Endodermal cell (in vitro differentiated cells): ENCODE measurements around the gene CTIF. TPM values are rescaled to one million over a fixed set of nuclear protein-coding genes. Genes with fewer than 3 reads are reported as not detected.

Source experiments
- DNase-seq: peaks from one replicate; pipeline ENCODE4 v3.0.0-alpha.2; 2017
- H3K27ac ChIP-seq: 2 replicates; pipeline ENCODE4 v1.5.1; 2013; ENCODE audit warnings: mild to moderate bottlenecking, low read depth, low read length, moderate library complexity
- H3K27me3 ChIP-seq: 2 replicates; pipeline ENCODE4 v1.6.1; 2013; ENCODE audit warnings: mild to moderate bottlenecking, low read length, moderate library complexity; ENCODE audit not compliant: insufficient read depth, control insufficient read depth, poor library complexity, severe bottlenecking
- H3K36me3 ChIP-seq: 2 replicates; pipeline ENCODE4 v1.7.0; 2013; ENCODE audit warnings: mild to moderate bottlenecking, low read length, moderate library complexity; ENCODE audit not compliant: control insufficient read depth, insufficient read depth
- H3K4me1 ChIP-seq: one replicate; pipeline ENCODE4 v1.7.0; 2013; ENCODE audit warnings: low read length; ENCODE audit not compliant: control insufficient read depth, insufficient read depth
- H3K4me3 ChIP-seq: 2 replicates; pipeline ENCODE4 v1.5.1; 2013; ENCODE audit warnings: mild to moderate bottlenecking, low read length, moderate library complexity
- H3K9ac ChIP-seq: 2 replicates; pipeline ENCODE4 v1.6.1; 2013; ENCODE audit warnings: mild to moderate bottlenecking, low read length, moderate library complexity; ENCODE audit not compliant: poor library complexity, severe bottlenecking; ENCODE audit errors: extremely low read depth
- H3K9me3 ChIP-seq: 2 replicates; pipeline ENCODE4 v1.6.1; 2013; ENCODE audit warnings: mild to moderate bottlenecking, low read length, moderate library complexity; ENCODE audit not compliant: control insufficient read depth
- H3K27ac Mint-ChIP-seq: 2 replicates; pipeline ENCODE4 v1.8.0; 2020; ENCODE audit warnings: mixed read lengths
- H3K27me3 Mint-ChIP-seq: 2 replicates; pipeline ENCODE4 v1.8.0; 2021; ENCODE audit warnings: mild to moderate bottlenecking, mixed read lengths; ENCODE audit not compliant: insufficient read depth
- H3K36me3 Mint-ChIP-seq: 2 replicates; pipeline ENCODE4 v1.8.0; 2020; ENCODE audit warnings: low read depth, mixed read lengths
- H3K4me1 Mint-ChIP-seq: 2 replicates; pipeline ENCODE4 v1.8.0; 2020; ENCODE audit warnings: mixed read lengths
- H3K4me3 Mint-ChIP-seq: 2 replicates; pipeline ENCODE4 v1.8.0; 2020; ENCODE audit warnings: mild to moderate bottlenecking, moderate library complexity, mixed read lengths
- H3K9me3 Mint-ChIP-seq: 2 replicates; pipeline ENCODE4 v1.8.0; 2020; ENCODE audit warnings: mild to moderate bottlenecking, mixed read lengths
- WGBS, 2 experiments: methylation state at CpG; one replicate each; pipeline versions ENCODE4 v1.1.5 to v1.1.7; 2013; ENCODE audit warnings: missing lambda C conversion rate in 2 of 2, mixed read lengths in 1 of 2; ENCODE audit not compliant: insufficient coverage in 1 of 2, insufficient read length in 1 of 2; 5-methylcytosine and 5-hydroxymethylcytosine counted together
- total RNA-seq, 2 donors: library from RNA; stranded (reverse); fragmentation: NEBNext Ultra II Directional in 1 of 2; extraction: Animal tissue kit (Norgen Biotek cat#: 25700) in 1 of 2; gene quantifications; 2 replicates in 1 of 2; 3 replicates in 1 of 2; pipeline ENCODE4 v1.2.1, GENCODE V29; 2021
- TF ChIP-seq, protein P1 (sequence below): fragments of 200-600 bp; sonication (generic); conservative IDR thresholded peaks from 2 replicates; pipeline ENCODE4 v1.5.0; 2021; ENCODE audit warnings: antibody characterized with exemption, mild to moderate bottlenecking

CTIF gene
- total RNA-seq, 2 donors from 2014 or later, result 33.8 to 41.6 TPM

DNA sequence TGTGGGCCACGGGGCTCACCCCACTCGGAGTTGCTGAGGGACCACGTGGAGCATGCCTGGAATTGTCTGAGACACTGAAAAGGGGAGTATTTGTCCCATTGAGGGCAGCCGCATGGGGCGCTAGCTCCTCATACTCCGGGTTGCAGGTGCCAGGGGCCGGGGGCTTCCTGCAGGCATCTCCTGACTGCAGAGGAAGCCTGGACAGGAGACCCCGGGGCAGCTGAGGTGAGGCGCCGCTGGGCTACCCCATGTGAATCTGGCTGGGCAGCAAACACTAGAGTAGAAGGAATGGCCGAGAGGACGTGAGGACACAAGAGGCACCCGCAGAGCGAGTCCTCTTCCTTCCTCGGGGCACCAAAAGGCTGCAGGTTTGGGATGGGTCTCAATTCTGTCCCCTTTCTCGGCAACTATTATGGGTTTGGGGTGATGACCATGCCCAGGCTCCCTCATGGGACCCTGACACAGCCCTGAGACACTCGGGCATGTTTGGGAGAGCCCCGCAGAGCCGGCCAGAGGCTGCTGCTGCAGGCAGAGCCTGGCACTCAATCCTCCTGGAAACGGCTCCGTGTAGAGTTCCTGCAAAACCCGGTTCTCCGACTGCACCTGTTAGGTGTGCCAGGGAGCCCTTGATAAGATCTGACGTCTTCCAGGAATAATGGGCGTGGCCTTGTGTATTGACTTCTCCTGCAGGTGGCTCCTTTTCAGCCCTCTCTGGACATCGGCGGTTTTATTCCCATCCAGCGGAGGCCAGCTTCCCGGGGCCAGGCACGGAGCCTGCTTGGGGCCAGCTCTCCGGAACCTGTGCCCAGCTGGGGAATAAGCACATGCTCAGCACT lies 77.0 kb downstream of the CTIF start:
- H3K27ac ChIP-seq, result no peak overlapping the region
- TF ChIP-seq, protein P1, sequence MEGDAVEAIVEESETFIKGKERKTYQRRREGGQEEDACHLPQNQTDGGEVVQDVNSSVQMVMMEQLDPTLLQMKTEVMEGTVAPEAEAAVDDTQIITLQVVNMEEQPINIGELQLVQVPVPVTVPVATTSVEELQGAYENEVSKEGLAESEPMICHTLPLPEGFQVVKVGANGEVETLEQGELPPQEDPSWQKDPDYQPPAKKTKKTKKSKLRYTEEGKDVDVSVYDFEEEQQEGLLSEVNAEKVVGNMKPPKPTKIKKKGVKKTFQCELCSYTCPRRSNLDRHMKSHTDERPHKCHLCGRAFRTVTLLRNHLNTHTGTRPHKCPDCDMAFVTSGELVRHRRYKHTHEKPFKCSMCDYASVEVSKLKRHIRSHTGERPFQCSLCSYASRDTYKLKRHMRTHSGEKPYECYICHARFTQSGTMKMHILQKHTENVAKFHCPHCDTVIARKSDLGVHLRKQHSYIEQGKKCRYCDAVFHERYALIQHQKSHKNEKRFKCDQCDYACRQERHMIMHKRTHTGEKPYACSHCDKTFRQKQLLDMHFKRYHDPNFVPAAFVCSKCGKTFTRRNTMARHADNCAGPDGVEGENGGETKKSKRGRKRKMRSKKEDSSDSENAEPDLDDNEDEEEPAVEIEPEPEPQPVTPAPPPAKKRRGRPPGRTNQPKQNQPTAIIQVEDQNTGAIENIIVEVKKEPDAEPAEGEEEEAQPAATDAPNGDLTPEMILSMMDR, result no peak
- peaks cover 9% of the 10 kb centered on the region for H3K36me3 ChIP-seq
- 90 to 92% methylated on average over 17 to 31 of the region's 31 CpGs for WGBS, 2 experiments
- H3K27me3 Mint-ChIP-seq, result no peaks in the 10 kb centered on the region
- no peaks in the 10 kb centered on the region for H3K9me3 Mint-ChIP-seq
- peaks cover 12% of the 10 kb centered on the region for H3K4me1 Mint-ChIP-seq
- H3K4me3 ChIP-seq, result no peak overlapping the region
- peaks cover 7% of the 10 kb centered on the region for H3K36me3 Mint-ChIP-seq
- H3K27ac Mint-ChIP-seq, result no peak overlapping the region
- H3K9me3 ChIP-seq, result no peaks in the 10 kb centered on the region
- no peak overlapping the region for H3K4me3 Mint-ChIP-seq
- H3K4me1 ChIP-seq, result peaks cover 4% of the 10 kb centered on the region
- DNase-seq, result no peak
- H3K27me3 ChIP-seq, result no peaks in the 10 kb centered on the region
- H3K9ac ChIP-seq, result no peak overlapping the region

DNA sequence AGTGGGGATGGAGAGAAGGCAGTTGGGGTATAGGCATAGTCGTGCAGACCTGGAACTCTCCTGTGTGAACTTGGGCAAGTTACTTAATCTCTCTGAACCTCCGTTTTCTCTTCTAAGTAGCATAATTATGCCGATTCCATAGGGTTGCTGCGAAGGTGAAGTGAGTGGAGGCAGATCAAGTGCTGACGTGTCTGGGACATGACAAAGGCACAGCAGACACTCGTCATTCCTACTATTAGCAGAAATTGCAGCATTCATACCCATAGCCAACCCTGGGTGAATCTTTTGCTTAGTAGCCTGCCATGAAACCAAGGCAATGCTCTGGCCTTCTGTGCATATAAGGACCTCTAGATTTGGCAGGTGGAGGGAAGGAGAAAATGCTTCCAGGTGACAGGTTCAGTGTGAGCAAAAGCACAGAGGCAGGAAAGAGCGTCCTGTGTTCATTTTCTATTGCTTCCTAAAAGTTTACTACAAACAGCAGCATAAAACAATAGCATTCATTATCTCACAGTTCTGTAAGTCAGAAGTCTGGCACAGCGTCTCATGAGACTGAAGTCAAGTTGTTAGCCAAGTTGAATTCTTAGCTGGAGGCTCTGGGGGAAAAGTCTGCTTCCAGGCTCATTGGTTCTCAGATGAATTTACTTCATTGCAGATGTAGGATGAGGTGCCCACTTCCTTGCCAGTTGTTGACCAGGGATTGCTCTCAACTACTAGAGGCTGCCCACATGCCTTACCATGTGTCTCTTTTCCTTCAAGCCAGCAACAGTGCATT lies 77.8 kb downstream of the CTIF start:
- Histone ChIP-seq H3K9me3 (no peaks in the 10 kb centered on the region), H3K4me3 (no peak overlapping the region), H3K27ac (no peak overlapping the region), H3K4me1 (peaks cover 4% of the 10 kb centered on the region), H3K9ac (no peak overlapping the region), H3K36me3 (peaks cover 9% of the 10 kb centered on the region), H3K27me3 (no peaks in the 10 kb centered on the region)
- no peak overlapping the region for H3K4me3 Mint-ChIP-seq
- 92 to 98% methylated on average over 7 to 8 of the region's 8 CpGs for WGBS, 2 experiments
- no peak overlapping the region for H3K27ac Mint-ChIP-seq
- H3K4me1 Mint-ChIP-seq, result peaks cover 12% of the 10 kb centered on the region
- TF ChIP-seq, protein P1, result no peak
- H3K9me3 Mint-ChIP-seq, result no peaks in the 10 kb centered on the region
- no peaks in the 10 kb centered on the region for H3K27me3 Mint-ChIP-seq
- no peak for DNase-seq
- H3K36me3 Mint-ChIP-seq, result peaks cover 9% of the 10 kb centered on the region

- Mint-ChIP-seq H3K4me3 (no peak overlapping the region), H3K4me1 (peaks cover 8% of the 10 kb centered on the region), H3K27ac (no peak overlapping the region), H3K36me3 (peaks cover 10% of the 10 kb centered on the region), H3K27me3 (no peaks in the 10 kb centered on the region), H3K9me3 (no peaks in the 10 kb centered on the region)
- Histone ChIP-seq H3K9ac (no peak overlapping the region), H3K9me3 (no peaks in the 10 kb centered on the region), H3K4me1 (no peaks in the 10 kb centered on the region), H3K36me3 (peaks cover 9% of the 10 kb centered on the region), H3K4me3 (no peak overlapping the region), H3K27ac (no peak overlapping the region), H3K27me3 (no peaks in the 10 kb centered on the region)
- no peak for DNase-seq
- TF ChIP-seq, protein P1, result no peak
- 85 to 93% methylated on average over 4 to 9 of the region's 9 CpGs for WGBS, 2 experiments
Measured at GRCh38 chr18:48617844-48618497, 79.1 kb downstream of the CTIF start.
